ENCODE measurements around the gene FOXN3.

DNA sequence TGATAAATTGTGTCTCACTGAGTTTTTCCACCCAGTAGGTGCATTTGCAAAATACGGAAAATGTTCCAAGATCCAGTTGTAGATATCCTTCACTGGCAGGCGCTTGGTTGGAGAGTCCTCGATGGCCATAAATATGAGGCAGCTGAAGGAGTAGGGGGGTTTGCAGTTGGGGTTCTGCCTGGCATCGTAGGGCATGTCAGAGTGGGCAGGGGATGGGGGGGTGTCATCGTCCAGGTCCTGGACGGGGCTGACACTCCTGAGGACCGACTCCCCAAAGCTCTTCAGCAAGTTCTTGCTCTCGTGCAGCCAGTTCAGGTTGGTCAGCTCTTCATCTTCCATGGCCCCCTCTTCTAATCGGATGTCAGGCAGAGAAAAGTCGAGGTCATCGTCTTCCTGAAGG lies 5.1 kb downstream of the FOXN3 start:
- TF ChIP-seq SREBF1 (IDR thresholded peaks at IDR 0.05; ENCODE audit: low read length) (no peak), ZZZ3 (IDR thresholded peaks at IDR 0.05; ENCODE audit: control insufficient read depth, insufficient read length, low read depth) (no peak), TAF1 (IDR thresholded peaks at IDR 0.05; ENCODE audit: borderline replicate concordance, low read depth, low read length) (no peak), STAT3 (IDR thresholded peaks at IDR 0.05; ENCODE audit: low read depth, low read length) (no peak), CTCF (IDR thresholded peaks at IDR 0.05 in 2 of 3, conservative IDR thresholded peaks at IDR 0.05 in 1 of 3; ENCODE audit: control insufficient read depth in 2 of 3, extremely low read depth in 1 of 3, insufficient read depth in 1 of 3, low read depth in 3 of 3, low read length in 3 of 3) (no peak), POLR2A (IDR thresholded peaks at IDR 0.05; ENCODE audit: low read depth, low read length) (no peak), IKZF1 (conservative IDR thresholded peaks at IDR 0.05) (no peak), BHLHE40 (IDR thresholded peaks at IDR 0.05; ENCODE audit: borderline replicate concordance in 1 of 2, low read depth in 2 of 2, low read length in 1 of 2) (no peak)
- TF ChIP-seq, protein P1, sequence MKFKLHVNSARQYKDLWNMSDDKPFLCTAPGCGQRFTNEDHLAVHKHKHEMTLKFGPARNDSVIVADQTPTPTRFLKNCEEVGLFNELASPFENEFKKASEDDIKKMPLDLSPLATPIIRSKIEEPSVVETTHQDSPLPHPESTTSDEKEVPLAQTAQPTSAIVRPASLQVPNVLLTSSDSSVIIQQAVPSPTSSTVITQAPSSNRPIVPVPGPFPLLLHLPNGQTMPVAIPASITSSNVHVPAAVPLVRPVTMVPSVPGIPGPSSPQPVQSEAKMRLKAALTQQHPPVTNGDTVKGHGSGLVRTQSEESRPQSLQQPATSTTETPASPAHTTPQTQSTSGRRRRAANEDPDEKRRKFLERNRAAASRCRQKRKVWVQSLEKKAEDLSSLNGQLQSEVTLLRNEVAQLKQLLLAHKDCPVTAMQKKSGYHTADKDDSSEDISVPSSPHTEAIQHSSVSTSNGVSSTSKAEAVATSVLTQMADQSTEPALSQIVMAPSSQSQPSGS (IDR thresholded peaks at IDR 0.05; ENCODE audit: low read length), result no peak
